NCI-H524 treated with DMSO at 0.1 percent for 48 hours (cell line): Measurements from ENCODE around the gene CDC7.
A peak's percentile ranks its signal among the peaks of the same experiment; 100 is the strongest.
"Not testable (repeated sequence)": the region's sequence is repeated elsewhere in the genome, so short reads cannot be mapped to it uniquely, and the experiment has no call there.

Experiments
- DNase-seq: peaks from one replicate; lab custom pipeline; 2025; lab: John Stamatoyannopoulos, UW

Gene CDC7

GRCh38 chr1:91500756-91501522 lies at the start of gene CDC7:
Gene CDC7, plus strand, starts transcription at chr1:91500851. Its CDS starts 866 bp downstream, at chr1:91501717.
- DNase-seq = peak; percentile 62

GRCh38 chr1:91454136-91454535 lies 46.5 kb upstream of the CDC7 start:
- DNase-seq = no peak

DNA sequence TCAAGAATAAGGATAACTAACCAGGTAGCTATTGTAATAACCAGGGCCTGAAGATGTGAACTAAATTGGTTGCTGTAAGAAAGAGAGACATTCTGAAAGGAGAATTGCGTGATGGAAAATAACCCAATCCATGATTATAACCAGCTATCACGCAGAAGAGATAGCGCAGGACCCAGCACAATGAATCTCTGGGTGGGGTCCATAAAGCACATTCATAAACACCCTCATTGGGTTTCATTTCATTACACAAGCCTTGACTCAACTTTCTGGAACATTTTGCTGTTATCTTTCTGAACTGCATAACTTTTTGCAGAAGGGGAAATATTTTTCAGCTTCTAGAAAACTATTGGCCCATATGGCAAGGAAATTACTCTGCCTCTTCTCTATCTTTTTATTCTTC lies 45.3 kb upstream of the CDC7 start:
- no peak for DNase-seq

DNA sequence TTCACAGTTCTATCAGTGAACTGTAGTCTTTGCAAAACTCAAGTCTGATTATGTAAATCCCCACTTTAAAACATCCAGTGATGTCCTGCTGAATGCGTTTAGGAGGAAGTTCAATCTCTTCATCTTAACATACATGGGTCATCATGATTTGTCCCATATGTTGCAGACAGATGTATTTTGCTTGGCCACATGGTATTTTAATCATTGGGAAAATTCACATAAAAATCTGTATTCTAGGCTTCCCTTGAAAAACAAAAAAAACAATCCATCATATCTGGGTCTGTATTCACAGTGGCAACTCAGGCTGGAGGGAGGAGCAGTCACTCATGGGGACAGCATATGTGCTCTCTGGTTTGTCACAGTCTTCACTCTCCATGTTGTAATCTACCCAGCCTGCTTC lies 44.8 kb upstream of the CDC7 start:
- DNase-seq = no peak

DNA sequence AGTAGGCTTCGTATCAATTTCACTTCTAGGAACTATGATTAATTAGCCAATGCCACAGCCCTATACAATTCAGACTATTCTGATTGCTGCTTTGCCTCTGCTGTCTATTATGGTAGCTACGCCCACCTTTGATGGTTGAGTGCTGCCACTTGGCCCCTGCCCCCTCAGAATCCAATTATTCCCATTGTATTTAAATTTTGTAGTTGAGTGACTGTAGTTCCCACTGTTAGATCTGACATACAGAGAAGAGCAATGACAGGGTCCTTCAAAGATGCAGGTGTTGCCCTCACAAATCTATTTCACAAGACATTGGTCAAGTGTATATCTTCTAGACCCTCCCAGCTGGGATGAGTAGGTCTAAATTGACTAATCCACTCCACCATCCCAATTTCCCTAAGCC lies 35.3 kb upstream of the CDC7 start:
- not testable (repeated sequence) for DNase-seq

- no peak for DNase-seq
Measured at GRCh38 chr1:91476533-91477217, 24.0 kb upstream of the CDC7 start.

GRCh38 chr1:91487469-91487868 lies 13.2 kb upstream of the CDC7 start:
- DNase-seq = no peak

- no peak for DNase-seq
Measured at GRCh38 chr1:91490501-91490900, 10.2 kb upstream of the CDC7 start.

DNA sequence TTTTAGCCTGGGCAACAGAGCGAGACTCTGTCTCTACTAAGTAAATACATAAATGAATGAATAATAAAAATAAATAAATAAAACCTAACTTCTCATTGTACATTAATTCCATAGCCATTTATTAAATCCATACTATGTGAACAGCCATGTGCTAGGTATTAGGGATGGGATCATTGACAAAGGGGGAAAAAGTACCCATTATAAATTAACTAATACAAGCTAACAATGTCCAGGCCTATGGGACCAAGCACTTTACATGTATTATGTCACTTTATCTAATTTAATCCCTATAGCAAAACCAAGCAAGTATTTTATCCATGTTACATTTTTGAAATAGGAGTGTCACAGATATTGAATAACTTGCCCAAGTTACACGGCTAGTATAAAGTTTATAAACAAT lies 2.6 kb upstream of the CDC7 start:
- no peak for DNase-seq

DNA sequence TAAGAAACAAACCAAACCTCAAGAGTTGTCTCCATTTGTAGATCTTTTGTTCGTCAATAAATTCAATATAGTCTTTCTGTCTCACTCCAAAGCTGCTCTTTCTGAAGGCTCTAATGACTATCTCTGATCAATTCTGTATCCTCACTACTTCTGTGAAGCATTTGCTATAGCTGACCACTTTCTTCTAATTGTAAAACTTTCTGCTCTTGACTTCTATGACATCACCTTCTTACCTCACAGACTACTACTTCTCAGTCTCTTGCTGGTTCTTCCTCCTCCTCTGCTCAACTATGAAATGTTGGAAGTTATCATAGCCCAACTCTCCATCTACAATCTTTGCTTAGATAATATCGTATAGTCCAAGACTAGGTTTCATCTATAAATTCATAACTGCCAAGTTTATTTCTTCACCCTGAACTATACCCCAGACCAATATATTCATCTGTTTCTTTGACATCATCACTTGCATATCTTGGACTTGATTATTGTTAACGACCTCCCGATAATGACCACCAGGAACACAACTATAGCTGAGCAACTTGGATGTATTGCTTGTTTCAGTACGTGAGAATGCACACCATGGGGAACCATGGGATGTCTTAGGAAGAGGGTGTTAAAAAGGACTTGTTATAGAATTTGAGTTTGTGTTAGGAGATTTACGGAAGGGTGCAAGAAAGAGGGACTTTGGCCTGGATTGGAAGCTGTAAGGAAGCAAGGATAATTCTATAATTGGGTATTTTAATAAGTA lies 2.0 kb upstream of the CDC7 start:
- no peak for DNase-seq

GRCh38 chr1:91499346-91499745 lies 1.3 kb upstream of the CDC7 start:
- DNase-seq = no peak

DNA sequence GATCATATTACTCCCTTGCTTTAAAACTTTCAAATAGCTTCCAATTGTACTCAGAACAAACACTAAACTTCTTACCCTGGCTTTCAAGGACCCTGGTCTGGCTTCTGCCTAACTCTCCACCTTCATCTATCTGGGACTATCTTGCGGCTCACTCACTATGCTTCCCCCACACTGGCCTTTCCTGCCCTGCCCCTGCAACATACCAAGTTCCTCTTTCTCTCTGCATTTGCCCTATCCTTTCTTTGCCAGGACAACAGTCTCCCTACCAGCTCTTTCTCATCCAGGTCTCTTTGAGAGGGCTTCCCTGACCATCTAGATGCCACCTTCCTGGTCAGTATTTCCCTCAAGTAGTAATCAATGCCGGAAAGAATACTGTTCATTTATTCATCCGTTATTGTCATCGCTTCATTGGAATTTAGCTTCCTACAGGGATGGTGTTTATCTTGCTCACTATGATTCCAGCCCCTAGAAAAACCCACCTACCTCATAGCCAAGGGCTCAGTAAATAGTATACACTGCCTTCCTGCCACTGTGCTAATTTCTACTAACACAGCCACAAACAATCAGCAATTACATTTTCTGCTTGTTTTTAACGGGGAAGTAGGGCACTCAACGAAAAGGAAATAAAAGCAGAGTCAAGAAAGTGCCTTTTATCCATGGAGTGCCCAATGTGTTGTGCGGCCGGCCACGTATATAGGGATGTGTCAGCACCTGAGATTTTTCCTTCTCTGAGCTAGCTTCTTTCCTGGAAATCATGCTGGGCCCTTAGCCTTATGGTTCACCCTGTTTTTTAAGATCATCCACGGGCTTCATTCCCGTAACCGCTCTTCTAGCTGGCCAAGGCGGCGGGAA lies 521 bp upstream of the CDC7 start:
- DNase-seq = no peak

DNA sequence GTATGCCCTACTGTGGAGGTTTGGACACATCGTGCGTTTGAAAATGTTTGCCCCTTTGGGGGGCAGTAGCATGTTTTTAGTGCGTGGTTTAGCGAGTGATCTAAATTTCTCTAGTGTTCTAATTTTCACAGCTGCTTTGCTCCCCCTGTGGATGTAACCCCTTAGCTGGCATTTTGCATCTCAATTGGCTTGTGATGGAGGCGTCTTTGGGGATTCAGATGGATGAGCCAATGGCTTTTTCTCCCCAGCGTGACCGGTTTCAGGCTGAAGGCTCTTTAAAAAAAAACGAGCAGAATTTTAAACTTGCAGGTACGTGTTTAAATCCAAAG lies 836 bp downstream of the CDC7 start:
- no peak for DNase-seq

DNA sequence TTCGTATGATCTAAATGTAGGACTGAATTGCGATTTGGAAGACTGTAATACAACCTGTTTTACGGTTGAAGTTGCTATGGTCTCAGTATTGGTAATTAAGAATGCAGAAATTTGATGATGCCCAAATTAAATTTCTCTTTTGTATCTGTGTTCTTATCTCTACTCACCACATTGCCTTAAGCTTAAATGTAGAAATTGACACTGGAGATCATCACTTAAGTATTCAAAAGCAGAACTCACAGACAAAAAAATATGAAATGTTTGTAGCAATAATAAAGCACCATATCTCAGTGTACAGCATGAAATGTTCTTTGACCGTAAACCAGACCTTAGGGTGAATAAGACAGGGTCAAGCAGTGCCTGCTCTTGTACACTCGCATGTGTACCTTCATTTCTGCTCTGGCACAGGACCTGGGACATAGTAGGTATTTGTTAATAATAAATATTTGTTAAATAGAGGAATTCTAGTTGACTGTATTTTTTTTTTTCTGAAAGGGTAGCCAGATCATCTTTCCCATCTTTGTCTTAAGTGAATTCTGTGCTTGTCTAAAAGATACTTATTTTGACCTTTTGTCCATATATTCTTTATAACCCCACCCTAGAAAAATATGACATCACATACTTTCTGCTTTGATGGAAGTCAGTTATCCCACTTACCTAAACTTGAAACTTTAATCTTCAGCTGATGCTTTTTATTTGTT lies 1.5 kb downstream of the CDC7 start:
- no peak for DNase-seq

DNA sequence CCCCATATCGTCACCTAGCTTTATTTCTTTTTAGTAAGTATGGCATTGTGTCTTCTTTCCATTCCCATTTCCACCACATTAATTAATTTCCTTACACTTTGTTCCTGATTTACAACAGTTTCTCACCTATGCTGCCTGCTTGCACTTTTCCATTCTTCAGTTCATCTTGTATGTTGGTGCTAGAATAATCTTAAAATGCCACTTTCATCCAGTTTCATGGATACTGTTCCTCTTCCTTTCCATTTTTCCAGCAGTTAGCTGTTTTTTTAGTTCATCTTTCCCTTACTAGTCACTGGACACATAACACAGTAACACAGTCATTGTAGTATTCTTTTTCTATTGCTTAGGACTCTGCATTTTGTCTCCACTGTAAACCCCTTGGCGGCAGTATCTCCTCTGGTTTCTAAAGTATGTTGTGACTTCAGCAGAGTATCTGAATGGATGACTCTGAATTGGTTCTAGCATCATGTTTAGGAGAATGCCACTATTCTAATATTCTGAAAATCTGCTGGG lies 2.1 kb downstream of the CDC7 start:
- no peak for DNase-seq

- DNase-seq = no peak
Measured at GRCh38 chr1:91503332-91503900, 2.8 kb downstream of the CDC7 start.

DNA sequence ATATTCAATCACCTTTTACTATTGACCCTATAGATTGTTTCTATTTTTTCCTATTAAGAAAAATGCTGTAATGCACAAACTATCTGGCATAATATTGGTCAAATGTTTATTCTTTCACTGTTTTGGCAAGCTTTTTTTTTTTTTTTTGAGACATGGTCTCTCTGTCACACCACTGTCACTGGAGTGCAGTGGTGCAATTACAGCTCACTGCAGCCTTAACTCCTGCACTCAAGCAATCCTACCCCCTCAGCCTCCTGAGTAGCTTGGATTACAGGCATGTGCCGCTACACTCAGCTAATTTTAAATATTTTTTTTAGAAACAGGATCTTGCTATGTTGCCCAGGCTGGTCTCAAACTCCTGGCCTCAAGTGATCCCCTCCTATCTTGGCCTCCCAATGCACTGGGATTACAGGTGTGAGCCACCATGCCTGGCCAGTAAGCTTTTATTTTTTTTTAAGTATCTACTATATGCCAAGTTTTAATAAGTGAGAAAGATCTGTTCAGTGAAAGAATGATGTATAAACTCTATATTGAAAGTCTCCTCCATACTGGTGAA lies 3.4 kb downstream of the CDC7 start:
- no peak for DNase-seq

DNA sequence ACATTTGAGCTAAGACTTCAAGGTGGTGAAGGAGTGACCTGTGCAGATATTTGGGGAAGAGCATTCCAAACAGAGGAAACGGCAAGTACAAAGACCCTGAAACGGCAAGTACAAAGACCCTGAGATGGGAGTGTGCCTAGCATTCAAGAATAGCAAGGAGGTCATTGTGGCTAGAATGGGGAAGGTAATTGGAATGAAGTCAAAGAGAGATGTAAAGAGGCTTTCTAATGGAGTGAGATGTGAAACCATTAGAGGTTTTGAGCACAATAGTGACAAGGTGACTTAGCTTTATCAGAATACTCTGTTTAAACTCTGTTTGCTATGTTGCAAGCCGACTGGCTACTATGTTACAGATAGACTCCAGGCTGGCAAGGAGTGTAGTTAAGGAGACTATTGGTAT lies 4.4 kb downstream of the CDC7 start:
- DNase-seq = no peak

- DNase-seq = no peak
Measured at GRCh38 chr1:91506071-91506470, 5.4 kb downstream of the CDC7 start.

DNA sequence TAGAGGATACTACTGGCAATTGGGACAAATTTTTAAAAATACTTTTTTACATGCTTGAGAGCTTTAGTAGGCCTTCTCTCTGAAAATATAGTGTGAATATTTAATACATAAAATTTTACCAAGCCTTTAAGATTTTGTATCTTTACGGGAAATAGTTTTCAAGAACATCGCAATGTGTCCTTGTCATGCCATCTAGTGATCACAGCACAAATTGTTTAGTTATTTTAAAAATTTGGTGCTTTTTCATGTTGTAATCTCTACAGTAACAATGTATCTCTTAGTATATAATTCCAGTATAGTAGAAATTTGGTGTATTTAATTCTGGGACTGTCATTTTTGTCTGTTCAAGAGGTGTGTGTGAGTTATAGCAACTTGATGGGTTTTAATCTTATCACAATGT lies 6.7 kb downstream of the CDC7 start:
- no peak for DNase-seq

GRCh38 chr1:91510754-91511153 lies 10.1 kb downstream of the CDC7 start:
- DNase-seq = no peak
